ENCODE measurements around the gene ASB4.
"Not testable (repeated sequence)": the region's sequence is repeated elsewhere in the genome, so short reads cannot be mapped to it uniquely, and the experiment has no call there.

ASB4 gene, protein sequence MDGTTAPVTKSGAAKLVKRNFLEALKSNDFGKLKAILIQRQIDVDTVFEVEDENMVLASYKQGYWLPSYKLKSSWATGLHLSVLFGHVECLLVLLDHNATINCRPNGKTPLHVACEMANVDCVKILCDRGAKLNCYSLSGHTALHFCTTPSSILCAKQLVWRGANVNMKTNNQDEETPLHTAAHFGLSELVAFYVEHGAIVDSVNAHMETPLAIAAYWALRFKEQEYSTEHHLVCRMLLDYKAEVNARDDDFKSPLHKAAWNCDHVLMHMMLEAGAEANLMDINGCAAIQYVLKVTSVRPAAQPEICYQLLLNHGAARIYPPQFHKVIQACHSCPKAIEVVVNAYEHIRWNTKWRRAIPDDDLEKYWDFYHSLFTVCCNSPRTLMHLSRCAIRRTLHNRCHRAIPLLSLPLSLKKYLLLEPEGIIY

DNA sequence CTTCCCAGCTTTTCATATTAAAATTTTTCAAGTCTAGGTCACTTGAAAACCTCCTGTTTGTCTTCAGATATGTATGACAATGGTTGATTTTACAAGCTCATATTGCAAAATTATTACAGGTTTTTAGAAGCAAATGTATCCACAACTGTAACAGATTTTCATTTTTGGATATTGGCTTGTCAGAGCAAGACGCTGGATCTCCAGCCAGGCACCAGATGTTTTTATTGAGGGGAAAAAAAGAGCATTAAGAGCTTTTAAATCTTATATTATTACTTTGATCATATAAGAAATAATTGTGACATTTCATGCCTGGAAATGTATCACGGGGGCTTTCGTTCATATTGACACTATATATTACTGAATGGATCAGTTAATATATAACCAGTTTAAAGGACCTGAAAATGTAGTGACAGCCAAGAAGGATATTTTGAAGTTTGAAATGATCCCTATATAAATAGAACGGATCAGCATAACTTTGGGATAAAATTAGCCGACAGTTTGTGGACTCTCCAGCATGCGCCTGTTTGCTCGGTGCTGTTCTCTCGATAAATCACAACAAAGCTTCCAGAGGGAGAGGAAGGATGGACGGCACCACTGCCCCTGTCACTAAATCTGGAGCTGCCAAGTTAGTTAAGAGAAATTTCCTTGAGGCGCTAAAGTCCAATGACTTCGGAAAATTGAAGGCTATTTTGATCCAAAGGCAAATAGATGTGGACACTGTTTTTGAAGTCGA lies at the start of gene ASB4:
Gene ASB4, plus strand, starts transcription at position 553 of the 733 bp plus-strand sequence. Its CDS starts 29 bp downstream, at position 582.
- Mint-ChIP-seq H3K27ac (no peak within 1 kb of the TSS), H3K27me3 (peaks cover 5% of the 10 kb centered on the region), H3K4me1 (ENCODE audit: low read depth) (no peaks in the 10 kb centered on the region), H3K36me3 (ENCODE audit: low read depth) (no peaks in the 10 kb centered on the region), H3K4me3 (no peak within 1 kb of the TSS), H3K9me3 (no peaks in the 10 kb centered on the region)
- DNase-seq: no peak

DNA sequence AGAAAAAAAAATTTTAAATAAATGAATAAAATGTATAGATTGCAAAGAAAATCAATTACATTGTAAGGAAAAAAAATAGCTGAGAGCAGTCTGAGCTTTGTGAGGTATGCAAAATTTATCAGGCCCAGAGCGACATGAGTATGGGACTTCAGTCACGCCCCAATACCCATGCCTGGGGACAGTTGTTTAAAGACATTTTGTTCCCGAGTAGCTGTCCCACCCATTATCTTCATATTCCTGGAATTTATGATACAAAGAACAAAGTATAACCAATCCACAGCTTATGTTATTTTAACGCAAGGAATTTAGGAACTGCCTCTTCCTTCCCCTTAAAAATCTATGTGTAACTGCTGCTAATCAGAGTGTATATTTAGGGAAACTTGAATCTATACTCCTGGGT lies 49.3 kb upstream of the ASB4 start:
- no peaks in the 10 kb centered on the region for H3K9me3 Mint-ChIP-seq
- H3K36me3 Mint-ChIP-seq (ENCODE audit: low read depth): no peaks in the 10 kb centered on the region
- H3K27ac Mint-ChIP-seq: no peak overlapping the region
- no peak overlapping the region for H3K4me3 Mint-ChIP-seq
- H3K27me3 Mint-ChIP-seq: peaks cover 9% of the 10 kb centered on the region
- peaks cover 14% of the 10 kb centered on the region for H3K4me1 Mint-ChIP-seq (ENCODE audit: low read depth)
- DNase-seq: no peak

DNA sequence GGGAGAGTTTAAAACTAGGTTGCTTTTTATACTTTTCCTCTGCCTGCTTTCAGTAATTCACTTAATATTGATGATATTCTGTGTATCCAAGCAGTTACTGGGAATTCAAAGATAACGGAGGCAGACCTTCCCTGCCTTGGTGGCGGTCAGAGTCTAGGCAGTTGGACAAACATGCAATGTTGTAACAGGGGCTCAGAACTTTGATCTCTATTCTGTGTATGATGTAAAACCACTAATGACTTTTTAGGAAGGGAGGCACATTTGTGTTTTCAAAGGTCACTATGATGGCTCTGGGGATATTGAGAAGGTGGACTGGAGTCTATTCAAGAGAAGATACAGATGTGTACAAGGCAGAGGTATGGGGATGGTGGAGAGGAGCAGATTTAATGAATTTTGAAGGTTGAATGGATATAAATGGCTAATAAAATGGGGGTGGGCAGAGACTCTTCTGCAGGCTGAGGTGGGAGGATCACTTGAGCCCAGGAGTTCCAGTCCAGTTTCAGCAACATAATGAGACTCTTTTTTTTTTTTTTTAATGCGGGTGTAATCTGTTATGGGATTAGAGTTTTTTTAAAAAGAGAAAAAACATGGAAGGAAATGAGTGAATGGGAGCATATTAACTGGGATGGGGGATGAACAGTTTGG lies 45.2 kb upstream of the ASB4 start:
- Mint-ChIP-seq H3K4me3 (no peak overlapping the region), H3K36me3 (ENCODE audit: low read depth) (no peaks in the 10 kb centered on the region), H3K9me3 (no peaks in the 10 kb centered on the region), H3K27me3 (peaks cover 2% of the 10 kb centered on the region), H3K27ac (no peak overlapping the region), H3K4me1 (ENCODE audit: low read depth) (peaks cover 1% of the 10 kb centered on the region)
- DNase-seq: no peak

DNA sequence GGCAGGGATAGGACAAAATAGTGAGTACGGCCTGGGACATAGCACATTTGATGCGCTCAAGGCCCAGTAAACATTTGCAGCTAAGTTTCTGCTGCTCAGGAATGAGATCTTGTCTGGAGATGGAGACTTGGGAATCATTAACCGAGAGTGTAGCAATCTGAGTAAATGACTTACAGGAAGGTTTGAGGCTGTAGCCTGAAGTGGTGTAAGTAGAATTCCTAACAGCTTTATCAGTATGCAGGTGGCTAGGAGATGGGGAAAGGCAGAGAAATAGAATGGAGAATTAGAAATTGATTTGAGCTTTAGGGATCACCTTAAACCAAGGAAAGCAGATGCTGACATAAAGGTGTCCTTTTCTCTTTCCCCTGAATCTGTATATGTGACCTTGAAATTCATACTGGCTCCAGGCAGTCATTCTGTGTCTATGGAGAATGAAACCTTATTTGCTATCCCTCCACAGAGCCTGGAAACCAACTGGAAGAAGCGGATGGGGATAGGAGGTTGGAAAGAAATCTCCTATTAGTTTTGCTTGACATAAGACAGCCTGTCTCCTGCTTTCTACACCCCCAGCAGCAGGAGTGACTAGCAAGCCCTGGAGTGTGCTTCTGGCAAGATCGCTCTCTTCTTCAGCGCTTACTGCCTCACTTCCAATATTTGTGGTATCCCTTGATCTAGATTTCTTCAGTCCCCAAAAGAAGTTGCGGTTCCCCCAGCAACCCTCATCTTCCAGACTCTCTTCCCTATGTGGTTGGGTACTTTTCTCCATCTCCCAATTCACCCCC lies 44.5 kb upstream of the ASB4 start:
- no peaks in the 10 kb centered on the region for H3K4me1 Mint-ChIP-seq (ENCODE audit: low read depth)
- H3K9me3 Mint-ChIP-seq: no peaks in the 10 kb centered on the region
- H3K27ac Mint-ChIP-seq: no peak overlapping the region
- H3K27me3 Mint-ChIP-seq: no peaks in the 10 kb centered on the region
- no peak overlapping the region for H3K4me3 Mint-ChIP-seq
- DNase-seq: no peak
- H3K36me3 Mint-ChIP-seq (ENCODE audit: low read depth): no peaks in the 10 kb centered on the region

DNA sequence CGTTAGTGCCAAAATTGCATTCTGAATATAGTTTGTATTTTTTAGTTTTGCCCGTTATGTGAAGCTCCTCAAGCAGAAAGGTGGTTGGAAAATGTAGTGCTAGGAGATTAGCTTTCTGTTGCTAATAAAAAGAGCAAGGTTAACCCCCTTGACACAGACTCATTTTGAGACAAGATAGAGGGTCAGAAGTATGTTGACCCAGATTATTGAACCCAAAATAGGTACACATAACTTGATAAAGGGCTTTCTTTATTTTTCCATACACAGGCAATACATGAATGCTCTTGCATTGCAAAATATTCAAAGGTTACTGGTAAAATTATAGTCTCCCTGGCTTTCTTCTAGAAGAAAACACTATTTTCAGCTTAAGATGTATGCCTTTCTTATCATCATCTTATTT lies 40.9 kb upstream of the ASB4 start:
- H3K4me1 Mint-ChIP-seq (ENCODE audit: low read depth): no peaks in the 10 kb centered on the region
- no peaks in the 10 kb centered on the region for H3K27me3 Mint-ChIP-seq
- H3K4me3 Mint-ChIP-seq: no peak overlapping the region
- H3K27ac Mint-ChIP-seq: no peak overlapping the region
- no peaks in the 10 kb centered on the region for H3K36me3 Mint-ChIP-seq (ENCODE audit: low read depth)
- no peak for DNase-seq
- H3K9me3 Mint-ChIP-seq: no peaks in the 10 kb centered on the region

DNA sequence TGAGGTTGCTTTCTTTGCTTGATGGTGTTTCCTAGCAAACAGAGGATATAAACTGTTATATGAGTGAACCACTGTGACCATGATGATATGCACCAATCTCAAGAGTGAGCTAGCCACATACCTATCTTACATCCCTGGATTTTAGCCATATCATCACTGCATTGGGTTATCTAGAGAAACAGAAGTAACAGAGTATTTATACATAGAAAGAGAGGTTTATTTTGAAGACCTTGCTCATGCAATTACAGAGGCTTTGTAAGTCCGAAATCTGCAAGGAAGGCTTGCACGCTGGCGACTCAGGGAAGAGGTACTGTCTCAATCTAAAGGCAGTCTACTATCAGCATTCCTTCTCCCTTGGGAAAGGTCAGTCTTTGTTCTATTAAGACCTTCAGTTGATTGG lies 39.1 kb upstream of the ASB4 start:
- no peaks in the 10 kb centered on the region for H3K27me3 Mint-ChIP-seq
- H3K36me3 Mint-ChIP-seq (ENCODE audit: low read depth): no peaks in the 10 kb centered on the region
- no peak overlapping the region for H3K4me3 Mint-ChIP-seq
- H3K9me3 Mint-ChIP-seq: no peaks in the 10 kb centered on the region
- DNase-seq: no peak
- H3K4me1 Mint-ChIP-seq (ENCODE audit: low read depth): no peaks in the 10 kb centered on the region
- H3K27ac Mint-ChIP-seq: no peak overlapping the region

DNA sequence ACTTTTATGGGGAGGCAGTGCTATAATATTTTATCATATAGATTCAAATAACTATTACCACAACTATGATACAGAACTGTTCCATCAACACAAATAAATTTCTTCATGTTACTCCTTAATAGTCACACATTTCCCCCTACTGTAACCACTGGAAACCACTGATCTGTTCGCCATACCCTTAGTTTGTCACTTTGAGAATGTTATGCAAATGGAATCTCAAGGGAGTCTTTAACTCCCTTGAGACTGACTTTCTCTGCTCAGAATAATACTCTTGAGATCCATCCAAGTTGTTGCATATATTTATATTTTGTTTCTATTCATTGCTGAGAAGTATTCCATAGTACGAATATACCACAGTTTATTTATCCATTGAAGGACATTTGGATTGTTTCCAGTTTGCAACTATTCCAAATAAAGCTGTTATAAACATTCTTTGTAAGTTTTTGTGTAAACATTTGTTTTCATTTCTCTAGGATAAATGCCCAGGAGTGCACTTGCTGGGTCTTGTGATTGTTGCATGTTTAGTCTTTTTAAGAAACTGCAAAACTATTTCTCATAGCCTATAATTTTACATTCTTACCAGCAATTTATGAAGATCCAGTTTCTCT lies 31.2 kb upstream of the ASB4 start:
- Mint-ChIP-seq H3K4me3 (no peak overlapping the region), H3K36me3 (ENCODE audit: low read depth) (no peaks in the 10 kb centered on the region), H3K27me3 (peaks cover 16% of the 10 kb centered on the region), H3K27ac (no peak overlapping the region), H3K4me1 (ENCODE audit: low read depth) (no peaks in the 10 kb centered on the region), H3K9me3 (peaks cover 4% of the 10 kb centered on the region)
- no peak for DNase-seq

DNA sequence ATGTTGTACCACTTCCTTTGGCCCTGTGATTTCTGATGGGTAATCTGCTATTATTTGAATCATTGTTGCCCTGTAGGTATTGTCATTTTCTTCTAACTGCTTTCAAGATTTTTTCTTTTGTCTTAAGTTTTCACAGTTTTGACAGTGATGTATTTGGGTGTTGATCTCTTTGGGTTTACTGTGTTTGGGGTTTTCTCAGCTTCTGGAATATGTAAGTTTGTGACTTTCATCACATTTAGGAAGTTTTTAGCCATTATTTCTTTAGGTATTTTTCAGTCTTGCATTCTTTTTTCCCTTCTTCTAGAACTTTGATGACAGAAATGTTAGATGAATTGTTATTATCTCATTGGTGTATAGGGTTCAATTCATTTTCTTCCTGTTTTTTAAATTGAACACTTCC lies 27.8 kb upstream of the ASB4 start:
- Mint-ChIP-seq H3K4me3 (no peak overlapping the region), H3K27ac (no peak overlapping the region), H3K36me3 (ENCODE audit: low read depth) (no peaks in the 10 kb centered on the region), H3K27me3 (peaks cover 32% of the 10 kb centered on the region), H3K4me1 (ENCODE audit: low read depth) (no peaks in the 10 kb centered on the region), H3K9me3 (peaks cover 4% of the 10 kb centered on the region)
- no peak for DNase-seq

DNA sequence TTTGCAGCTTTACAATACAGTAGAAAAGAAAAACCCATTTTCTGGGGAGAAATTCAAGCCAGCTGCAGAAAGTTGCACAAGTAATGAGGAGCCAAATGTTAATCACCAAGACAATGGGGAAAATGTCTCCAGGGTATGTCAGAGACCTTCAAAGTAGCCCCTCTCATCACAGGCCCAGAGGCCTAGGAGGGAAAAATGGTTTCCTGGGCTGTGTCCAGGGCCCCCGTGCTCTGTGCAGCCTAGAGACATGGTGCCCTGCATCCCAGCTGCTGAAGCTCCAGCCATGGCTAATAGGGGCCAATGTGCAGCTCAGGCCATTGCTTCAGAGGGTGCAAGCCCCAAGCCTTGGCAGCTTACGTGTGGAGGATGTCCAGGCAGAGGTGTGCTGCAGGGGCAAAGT lies 25.1 kb upstream of the ASB4 start:
- H3K4me3 Mint-ChIP-seq; H3K27ac Mint-ChIP-seq; H3K4me1 Mint-ChIP-seq (ENCODE audit: low read depth); H3K9me3 Mint-ChIP-seq; H3K36me3 Mint-ChIP-seq (ENCODE audit: low read depth); DNase-seq: not testable (repeated sequence)
- H3K27me3 Mint-ChIP-seq: peaks cover 32% of the 10 kb centered on the region

DNA sequence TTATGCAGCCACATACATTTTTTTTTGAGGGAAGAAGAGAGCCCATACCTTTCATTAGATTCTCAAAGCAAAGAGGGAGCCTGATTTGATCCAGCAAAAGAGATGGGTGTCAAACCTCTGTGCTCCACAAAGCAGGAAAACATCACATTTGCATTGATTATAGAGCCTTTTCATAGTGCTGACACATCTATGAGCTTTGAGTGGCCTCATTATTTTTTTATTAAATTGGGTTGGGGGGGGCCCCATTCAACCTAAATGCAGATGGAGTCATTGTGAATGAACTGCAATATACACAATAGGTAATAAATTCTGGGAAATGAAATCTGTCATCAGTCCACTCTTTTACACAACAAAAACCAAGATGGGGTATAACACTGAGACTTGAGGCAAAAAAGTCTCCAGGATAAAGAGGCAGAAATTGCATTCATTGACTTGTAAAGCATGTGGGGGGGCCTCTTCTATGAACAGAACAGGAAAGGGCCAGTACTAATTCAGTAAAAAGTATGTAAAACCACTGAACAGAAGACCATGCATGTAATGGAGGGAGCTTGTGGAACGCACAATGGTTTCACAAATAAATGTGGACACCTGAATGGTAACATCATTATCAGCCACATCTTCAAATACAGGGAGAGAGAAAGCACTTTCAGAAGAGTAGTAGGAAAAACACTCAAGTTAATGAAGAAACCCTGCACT lies 17.7 kb upstream of the ASB4 start:
- Mint-ChIP-seq H3K36me3 (ENCODE audit: low read depth) (no peaks in the 10 kb centered on the region), H3K4me1 (ENCODE audit: low read depth) (peaks cover 14% of the 10 kb centered on the region), H3K27me3 (no peaks in the 10 kb centered on the region), H3K9me3 (no peaks in the 10 kb centered on the region), H3K27ac (no peak overlapping the region), H3K4me3 (no peak overlapping the region)
- no peak for DNase-seq

DNA sequence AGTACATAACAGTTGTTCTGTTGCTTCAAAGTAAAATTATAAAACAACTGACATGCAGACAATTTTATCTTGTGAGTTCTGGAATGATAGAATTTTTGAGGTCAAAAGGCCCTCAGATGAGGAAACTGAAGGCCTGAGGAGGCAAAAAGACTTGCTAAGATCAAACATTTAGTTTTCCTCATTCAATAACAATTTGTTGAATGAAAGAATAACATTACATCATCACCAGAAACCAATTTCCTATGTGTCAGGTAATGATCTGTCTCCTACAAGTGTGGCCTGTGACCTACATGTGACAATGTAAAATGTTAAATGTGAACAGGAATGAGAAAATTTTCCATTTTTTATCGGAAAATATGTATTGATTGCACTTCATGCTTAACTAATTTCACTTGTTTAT lies 16.6 kb upstream of the ASB4 start:
- Mint-ChIP-seq H3K4me3 (no peak overlapping the region), H3K36me3 (ENCODE audit: low read depth) (no peaks in the 10 kb centered on the region), H3K27ac (no peak overlapping the region), H3K27me3 (no peaks in the 10 kb centered on the region), H3K9me3 (no peaks in the 10 kb centered on the region), H3K4me1 (ENCODE audit: low read depth) (peaks cover 14% of the 10 kb centered on the region)
- no peak for DNase-seq

DNA sequence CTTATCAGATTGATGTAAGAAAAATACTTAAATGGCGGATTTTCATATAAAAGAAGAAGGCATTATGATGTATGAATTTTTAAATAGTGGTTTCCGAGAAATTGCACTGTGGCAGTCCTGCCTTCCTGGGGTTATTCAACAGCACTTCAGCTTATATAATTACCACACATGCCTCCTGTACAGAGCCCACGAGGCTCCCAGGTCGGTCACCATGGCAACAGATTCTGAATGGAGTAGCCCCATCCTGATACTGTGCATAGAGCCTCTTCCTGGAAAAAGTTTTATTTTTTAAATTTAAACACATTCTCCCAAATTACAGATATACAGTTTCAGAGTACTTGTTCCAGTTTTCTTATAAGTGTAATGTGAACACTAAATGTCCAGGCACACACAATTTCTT lies 15.9 kb upstream of the ASB4 start:
- Mint-ChIP-seq H3K9me3 (no peaks in the 10 kb centered on the region), H3K4me1 (ENCODE audit: low read depth) (peaks cover 14% of the 10 kb centered on the region), H3K36me3 (ENCODE audit: low read depth) (no peaks in the 10 kb centered on the region), H3K27ac (no peak overlapping the region), H3K27me3 (no peaks in the 10 kb centered on the region), H3K4me3 (no peak overlapping the region)
- DNase-seq: no peak

DNA sequence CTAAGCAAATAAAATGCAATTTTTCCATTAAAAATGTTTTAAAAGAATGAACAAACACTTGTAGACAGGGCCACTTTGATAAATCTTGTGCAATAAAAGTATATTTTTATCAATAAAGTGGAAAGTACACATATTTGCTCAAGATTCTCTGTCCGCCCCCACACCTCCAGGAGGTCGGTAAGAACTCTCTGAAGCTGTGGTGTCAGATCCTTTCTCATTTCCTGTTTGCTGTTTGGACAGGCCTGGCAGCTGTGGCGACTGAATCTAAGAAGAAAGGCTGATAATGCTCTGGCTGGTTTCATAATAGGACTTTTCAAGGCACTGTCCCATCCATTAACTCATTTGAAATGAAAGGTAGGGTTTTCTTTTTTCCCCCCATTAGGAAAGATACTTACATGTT lies 15.3 kb upstream of the ASB4 start:
- Mint-ChIP-seq H3K9me3 (no peaks in the 10 kb centered on the region), H3K27ac (no peak overlapping the region), H3K4me1 (ENCODE audit: low read depth) (peaks cover 14% of the 10 kb centered on the region), H3K4me3 (no peak overlapping the region), H3K36me3 (ENCODE audit: low read depth) (no peaks in the 10 kb centered on the region), H3K27me3 (no peaks in the 10 kb centered on the region)
- no peak for DNase-seq

DNA sequence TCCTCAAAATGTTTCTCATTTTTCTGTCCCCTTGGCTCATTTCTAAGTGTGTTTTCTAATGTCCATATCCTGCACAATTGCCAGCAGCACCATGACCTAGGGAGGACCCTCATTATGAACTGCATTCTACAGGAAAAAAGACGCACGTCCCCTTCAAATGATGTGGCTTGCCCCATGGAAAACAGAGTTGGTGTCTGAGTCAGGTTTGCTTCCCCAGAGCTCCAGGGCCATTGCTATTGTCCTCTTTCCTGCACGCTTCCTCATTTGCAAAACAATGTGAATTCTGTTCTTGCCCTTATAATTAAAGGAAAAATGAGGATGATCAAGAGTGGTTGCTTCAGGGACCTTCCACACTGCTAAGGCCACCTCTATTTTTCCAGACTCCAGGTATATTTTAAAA lies 14.7 kb upstream of the ASB4 start:
- H3K27ac Mint-ChIP-seq: no peak overlapping the region
- DNase-seq: no peak
- no peaks in the 10 kb centered on the region for H3K9me3 Mint-ChIP-seq
- no peak overlapping the region for H3K4me3 Mint-ChIP-seq
- H3K27me3 Mint-ChIP-seq: no peaks in the 10 kb centered on the region
- H3K4me1 Mint-ChIP-seq (ENCODE audit: low read depth): peaks cover 14% of the 10 kb centered on the region
- H3K36me3 Mint-ChIP-seq (ENCODE audit: low read depth): no peaks in the 10 kb centered on the region
